Anterior cingulate cortex (tissue), 58 donors: Measurements from ENCODE around the gene ACTR6.
"Not testable (repeated sequence)": the region's sequence is repeated elsewhere in the genome, so short reads cannot be mapped to it uniquely, and the experiment has no call there.

Source experiments
- DNase-seq, 58 donors: peaks; one replicate each; lab custom pipeline; 2025; lab: John Stamatoyannopoulos, UW

ACTR6 gene

DNA sequence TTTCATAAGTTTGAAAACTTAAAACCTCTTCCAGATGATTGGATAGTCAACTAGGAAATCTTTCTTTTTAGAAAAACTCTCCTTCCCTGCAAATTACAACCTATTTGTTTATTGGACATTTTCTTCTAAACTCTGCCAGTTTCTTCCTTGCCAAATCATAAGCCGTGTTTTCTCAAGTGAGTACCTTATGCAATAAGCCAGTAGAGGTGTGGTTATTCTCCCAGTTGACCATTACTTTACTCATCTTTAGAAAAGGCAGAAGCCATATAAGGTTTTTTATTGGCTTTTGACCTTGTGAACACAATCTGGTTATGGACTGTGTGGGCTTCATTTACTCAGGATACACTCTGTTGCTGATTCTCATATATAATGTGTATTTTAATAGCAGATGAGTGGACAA lies 14.6 kb downstream of the ACTR6 start:
- DNase-seq: no peak

DNA sequence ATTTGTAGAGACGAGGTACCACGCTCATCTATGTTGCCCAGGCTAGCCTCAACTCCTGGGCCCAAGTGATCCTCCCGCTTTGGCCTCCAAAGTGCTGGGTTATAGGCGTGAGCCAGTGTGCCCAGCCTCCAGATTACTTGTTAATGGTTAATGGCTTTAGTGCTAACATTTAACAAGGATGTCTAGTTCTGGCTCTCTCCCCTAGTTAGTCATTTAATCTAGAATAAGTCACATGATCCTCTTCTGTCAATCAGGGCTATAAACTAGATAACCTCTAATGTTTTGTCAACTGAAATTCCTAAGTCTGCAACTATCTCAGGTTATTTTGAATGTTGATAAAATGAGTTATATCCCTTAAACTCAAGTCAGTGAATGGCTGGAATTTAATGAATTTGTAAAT lies 15.7 kb downstream of the ACTR6 start:
- DNase-seq: no peak

DNA sequence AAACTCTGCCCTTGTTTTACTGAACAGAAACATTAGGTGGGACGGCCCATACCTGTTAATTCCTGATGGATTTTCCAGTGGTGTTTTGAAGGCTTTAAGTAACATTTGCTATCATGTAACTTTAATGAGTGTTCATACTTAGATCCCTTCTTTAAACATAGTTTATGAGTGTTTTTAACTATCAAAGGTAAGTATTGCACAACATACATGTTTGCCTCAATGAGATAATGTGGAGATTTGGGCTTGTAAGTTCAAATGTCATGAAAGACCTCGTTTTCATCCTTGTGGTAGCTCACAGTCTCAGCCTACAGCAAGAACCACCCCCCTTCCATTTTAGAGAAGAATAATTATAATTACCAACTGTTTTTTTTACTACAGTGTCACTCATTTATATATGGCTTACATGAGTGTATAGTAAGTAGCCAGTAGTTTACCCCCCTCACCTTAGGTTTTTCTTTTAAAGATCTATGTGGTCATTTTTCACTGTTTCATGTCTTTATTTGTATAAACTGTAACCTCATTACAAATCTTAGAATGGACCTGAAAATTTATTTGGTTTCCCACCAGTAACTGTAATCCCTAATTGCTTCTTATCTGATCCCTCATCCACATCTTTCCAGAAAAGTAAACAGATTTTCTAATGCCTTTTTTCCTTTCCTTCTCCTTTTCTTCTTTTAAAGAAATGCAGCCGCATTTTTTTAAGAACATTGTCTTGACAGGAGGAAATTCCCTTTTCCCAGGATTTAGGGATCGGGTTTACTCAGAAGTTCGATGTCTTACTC lies 18.9 kb downstream of the ACTR6 start:
- DNase-seq: no peak

DNA sequence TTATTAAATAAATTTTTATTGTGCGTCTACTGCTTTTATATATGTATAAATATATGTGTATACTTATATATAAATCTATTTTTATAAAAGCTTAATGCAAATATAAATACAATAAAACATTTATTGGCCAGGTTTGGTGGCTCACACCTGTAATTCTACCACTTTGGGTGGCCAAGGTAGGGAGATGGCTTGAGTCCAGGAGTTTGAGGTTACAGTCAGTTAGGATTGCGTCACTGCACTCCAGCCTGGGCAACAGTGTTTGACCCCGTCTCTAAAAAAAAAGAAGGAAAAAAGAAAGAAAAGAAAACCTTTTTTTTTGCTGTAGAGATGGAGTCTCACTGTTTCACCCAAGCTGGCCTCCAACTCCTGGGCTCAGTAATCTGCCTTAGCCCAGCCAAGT lies 20.9 kb downstream of the ACTR6 start:
- no peak for DNase-seq

DNA sequence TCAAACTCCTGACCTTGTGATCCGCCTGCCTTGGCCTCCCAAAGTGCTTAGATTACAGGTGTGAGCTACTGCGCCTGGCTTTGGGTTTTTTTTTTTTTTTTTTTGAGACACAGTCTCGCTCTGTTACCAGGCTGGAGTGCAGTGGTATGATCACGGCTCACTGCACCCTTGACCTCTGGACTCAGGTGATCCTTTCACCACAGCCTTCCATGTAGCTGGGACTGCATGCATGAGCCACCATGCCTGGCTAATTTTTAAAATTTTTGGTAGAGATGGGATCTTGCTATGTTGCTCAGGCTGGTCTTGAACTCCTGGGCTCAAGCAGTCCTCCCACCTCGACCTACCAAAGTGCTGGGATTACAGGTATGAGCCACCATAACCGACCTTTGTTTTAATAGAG lies 21.6 kb downstream of the ACTR6 start:
- DNase-seq: not testable (repeated sequence)

DNA sequence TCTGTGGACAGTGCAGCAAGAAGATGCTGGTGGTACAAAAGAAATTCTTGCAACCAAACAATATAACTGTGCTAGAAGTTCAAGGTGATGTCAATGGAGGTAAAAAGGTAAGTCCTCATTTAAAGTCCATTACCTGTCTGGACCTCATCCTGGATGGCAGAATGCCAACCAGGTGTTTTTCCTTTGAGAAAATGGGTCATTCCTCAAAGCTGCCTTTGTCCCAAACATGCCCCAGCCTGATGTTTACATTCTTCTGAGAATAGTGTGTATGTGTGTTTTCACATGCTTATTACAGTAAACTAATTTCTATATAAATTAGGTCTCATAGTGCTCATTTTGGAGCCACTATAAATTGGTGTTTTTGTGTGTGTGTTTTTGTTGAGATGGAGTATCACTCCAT lies 24.9 kb downstream of the ACTR6 start:
- no peak for DNase-seq

DNA sequence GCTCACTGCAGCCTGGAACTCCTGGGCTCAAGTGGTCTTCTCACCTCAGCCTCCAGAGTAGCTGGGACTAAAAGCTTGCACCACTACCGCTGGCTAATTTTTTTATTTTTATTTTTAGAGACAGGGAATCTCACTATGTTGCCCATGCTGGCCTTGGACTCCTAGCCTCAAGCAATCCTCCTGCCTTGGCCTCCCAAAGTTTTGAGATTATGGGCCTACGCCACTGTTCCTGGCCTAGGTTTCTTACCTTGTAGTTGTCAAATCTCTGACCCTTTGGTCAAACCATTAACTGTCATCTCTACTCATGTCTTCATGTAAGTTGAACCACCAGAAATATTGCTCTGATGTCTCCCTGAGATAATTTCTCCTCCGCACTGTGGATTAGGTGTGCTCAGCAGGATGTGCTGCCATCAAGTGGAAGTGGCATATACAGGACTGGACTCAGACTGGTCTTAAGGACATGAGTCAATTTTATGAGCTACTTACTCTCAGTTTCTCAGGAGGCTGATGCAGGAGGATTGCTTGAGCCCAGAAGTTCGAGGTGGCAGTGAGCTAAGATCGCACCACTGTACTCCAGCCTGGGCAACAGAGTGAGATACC lies 28.5 kb downstream of the ACTR6 start:
- DNase-seq: no peak

DNA sequence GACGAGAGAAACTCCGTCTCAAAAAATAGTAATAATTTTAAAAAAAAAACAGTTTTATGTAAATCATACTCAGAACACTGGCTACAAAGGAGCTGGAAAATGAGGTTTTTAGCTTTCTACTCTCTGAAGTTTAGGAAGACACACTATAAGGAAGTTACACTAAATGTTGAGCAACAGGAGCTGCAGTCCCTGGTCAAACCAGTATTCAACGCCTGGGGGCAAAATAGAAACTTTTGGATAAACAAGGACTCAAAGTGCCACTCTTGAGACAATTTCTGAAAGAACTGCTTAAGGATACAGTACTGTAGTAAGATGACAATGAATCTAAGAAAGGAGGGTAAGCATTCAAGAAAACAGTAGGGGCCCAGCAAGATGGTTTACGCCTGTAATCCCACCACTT lies 29.3 kb downstream of the ACTR6 start:
- DNase-seq: no peak

DNA sequence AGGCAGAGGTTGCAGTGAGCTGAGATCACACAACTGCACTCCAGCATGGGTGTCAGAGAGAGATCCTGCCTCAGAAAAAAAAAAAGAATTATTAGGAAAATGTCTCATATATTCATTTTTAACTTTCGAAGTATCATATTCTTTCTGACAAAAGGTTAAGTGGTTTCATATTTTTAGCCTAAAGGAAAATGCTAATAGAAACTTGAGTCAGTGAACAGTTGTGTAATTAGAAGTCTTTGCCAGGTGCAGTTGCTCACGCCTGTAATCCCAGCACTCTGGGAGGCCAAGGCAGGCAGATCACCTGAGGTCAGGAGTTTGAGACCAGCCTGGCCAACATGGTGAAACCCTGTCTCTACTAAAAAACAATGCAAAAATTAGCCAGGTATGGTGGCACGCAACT lies 31.3 kb downstream of the ACTR6 start:
- not testable (repeated sequence) for DNase-seq

DNA sequence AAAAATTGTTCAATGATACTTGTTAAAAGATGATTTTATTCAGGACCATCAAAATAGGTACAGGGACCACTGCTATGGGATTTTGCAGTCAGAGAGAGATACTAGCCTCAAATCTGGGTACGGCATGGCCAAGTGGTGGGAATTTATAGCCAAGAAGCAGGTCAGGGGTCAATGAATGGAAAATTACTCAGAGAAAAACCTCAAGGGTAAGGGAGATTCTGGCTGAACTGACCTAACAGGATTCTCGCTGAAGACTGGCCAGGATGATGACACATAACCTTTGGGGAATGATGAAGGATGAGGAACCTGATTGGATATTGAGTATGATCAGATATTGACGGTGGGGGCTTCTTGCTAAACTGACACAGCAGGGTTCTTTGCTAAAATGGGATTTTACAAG lies 33.6 kb downstream of the ACTR6 start:
- no peak for DNase-seq

DNA sequence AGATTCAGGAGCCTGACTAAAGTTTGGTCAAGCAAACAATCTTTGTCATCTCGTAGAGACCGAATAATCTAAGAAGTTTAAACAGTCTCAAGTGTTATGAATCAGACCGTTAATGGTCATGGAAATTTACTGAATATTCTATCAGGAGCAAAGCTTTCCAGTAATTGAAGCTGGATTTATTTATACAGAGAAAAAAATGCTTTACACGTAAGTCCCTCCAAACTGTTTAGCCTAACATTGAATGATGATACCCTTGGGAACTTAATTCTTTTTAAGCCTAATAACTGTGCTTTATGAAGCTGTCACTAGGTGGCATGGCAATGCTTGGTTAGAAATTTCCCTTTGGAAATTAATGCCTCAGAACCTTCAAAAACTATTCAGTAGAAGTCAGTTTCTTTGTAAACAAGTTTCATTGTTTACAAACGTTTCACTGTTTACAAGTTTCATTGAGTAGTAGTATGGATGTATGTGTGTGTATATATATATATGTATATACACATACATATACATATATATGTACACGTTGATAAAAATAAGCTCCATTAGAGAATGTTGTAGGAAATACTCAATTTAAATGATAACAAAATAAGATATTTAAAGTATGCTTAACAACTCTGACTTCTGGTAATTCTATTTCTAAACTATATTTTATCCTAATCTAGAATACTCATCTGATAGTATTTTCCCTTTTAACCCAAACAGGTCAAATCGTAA lies 34.1 kb downstream of the ACTR6 start:
- DNase-seq: peak in 1 of 58 donors; percentile 19

DNA sequence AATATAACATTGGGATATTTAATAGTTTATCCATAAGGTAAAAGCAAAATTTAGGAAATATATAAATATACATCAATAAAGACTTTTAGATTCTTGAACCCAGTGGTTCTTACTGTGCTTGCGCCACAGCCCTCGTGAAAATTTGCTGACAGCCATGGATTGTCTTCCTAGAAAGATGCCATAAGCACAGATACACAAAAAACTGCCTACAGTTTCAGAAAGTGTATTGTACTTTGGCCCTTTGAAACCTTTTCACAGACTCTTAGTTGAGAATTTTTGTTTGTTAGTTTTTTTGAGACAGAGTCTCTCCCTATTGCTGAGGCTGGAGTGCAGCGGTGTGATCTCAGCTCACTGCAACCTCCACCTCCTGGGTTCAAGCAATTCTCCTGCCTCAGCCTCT lies 38.2 kb downstream of the ACTR6 start:
- no peak for DNase-seq

DNA sequence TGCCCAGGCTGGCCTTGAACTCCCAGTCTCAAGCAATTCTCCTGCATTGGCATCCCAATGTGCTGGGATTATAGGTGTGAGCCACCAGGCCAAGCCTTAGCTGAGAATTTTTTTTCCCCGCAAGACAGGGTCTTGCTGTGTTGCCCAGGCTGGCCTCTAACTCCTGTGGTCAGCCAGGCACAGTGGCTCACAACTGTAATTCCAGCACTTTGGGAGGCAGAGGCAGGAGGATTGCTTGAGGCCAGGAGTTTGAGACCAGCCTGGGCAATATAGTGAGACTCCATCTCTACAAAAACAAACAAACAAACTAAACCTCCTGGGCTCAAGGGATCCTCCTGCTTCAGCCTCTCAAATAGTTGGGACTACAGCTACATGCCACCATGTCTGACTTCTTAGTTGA lies 39.0 kb downstream of the ACTR6 start:
- no peak for DNase-seq

DNA sequence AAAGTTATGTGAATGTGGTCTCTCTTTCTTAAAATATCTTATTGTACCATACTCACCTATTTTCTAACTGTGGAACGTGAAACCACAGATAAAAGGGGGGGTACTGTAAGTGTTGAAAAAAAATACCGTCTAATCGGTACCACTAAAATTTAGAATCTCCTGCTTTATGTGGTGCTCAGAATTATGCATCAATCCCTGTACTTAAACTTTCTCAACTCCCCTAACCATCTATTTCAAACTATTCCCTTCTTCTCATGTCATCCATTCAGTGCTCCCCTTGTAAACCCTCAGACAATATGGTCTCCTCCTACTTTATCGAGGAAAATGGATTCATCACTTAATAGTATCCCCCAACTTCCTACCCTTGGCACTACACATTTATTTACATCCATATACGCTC lies 42.5 kb downstream of the ACTR6 start:
- no peak for DNase-seq

DNA sequence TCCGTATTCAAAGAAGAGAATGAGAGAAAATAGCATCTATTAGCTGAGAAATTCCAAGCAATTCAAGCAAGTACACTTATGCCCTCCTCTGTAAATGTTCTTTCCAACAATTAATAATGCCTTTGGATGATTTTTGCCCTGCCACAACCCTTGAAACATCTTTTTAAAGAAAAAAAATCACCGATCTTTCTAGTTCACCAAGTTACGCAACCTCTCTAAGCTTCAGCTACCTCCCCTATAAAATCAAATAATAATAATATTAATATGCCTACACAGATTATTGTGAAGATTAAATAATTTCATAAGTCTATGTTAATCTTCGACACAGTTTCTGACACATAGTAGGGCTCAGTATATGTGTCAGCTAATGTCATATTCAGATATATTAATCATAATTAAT lies 47.1 kb downstream of the ACTR6 start:
- no peak for DNase-seq

DNA sequence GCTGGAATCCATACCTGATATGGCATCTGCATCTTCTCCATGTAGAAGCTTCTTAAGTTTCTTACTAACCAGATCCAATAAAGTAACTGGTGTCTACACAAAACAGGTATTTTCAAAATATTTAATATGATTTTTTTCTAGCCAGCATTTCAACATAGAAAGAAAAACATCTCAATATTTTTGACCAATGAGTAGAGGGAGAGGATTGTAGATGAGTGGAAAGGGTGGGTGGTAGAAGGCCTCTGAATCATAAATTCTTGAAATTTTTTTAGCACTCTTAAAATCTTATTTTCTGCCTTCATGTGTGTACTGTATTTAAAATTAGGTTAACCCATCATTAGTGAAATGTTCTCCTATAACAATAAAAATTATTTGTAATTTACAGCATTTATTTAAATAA lies 48.3 kb downstream of the ACTR6 start:
- DNase-seq: no peak

DNA sequence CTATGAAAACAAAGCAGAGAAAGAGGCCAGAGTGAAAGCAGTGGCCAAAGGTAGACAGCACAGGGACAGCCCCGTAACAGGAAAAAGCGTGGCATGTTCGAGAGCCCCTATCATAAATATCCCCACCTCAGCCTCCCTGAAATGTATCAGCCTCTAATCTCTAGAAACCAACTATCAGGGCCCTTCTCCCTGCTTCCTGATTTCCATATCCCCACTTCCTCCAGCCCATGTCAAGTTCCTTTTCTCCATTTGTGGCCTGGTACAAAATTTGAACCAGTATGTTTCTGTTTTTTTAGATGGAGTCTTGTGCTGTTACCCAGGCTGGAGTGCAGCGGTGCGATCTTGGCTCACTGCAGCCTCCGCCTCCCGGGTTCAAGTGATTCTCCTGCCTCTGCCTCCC lies 49.3 kb downstream of the ACTR6 start:
- DNase-seq: no peak

DNA sequence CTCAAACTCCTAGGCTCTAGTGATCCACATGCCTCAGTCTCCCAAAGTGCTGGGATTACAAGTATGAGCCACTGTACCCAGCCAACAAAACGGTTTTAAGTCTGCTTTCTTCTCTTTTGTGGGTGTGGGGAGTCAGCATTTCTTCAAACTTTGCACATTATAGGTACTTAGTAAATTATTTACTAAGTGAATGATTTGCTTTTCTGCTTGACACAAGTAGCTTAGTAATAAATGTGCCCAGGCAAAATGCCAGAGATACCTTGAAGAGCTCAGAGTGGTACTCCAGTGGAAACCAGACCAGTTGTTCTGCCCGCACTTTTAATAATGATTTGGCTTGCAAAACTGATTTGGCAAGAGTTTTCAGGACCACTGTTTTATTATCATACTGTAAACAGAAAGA lies 51.3 kb downstream of the ACTR6 start:
- DNase-seq: no peak

DNA sequence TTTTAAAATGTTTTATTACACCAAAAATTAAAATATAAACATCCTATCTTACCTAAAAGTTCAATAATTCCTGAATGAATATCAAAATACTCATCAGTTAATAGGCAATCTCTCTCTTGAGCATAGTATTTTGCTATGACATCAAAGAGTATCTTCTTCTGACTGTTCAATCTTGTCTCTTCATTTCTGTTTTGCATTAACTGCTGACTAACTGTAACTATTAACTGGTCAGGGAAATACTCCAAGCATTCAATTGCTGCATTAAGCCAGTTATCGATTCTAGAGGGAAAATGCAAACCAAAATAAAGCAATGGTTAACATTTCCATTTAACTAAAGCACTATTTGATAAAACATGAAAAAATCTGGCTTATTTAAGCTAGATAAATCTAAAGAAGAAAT lies 52.8 kb downstream of the ACTR6 start:
- DNase-seq: no peak

DNA sequence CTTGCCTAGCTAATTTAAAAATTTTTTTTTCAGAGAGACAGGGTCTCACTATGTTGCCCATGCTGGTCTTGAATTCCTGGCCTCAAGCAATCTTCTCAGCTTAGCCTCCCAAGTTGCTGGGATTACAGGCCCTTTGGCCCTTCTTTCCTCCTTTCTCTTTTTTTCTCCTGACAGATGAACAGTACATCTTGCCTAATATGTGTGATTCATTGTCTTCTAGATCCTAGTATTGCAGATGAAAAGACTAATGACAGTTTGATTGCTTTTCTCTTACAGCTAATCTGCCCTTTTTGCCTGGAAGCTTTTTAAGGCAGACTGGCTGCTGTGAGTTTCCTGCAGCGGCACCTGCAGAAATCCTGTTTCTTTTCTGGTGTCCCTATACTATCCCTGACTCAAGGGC lies 54.3 kb downstream of the ACTR6 start:
- no peak for DNase-seq

DNA sequence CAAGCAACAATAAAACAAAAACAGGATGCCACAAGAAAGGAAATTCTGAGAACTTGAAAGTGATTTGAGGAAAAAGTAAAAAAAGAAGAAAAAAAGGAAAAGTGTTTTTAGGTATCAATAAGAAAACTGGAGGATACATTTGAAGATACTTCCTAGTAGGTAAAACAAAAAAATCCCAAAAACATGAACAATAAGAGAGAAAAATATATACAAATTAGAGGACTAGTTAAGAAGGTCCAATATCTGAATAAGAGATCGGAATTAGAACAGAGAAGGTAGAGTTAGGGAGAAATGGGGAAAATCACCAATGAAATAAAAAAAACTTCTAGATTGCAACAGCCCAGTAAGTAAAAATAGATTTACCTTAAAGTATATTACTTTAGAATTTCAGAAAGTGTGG lies 57.5 kb downstream of the ACTR6 start:
- no peak for DNase-seq

DNA sequence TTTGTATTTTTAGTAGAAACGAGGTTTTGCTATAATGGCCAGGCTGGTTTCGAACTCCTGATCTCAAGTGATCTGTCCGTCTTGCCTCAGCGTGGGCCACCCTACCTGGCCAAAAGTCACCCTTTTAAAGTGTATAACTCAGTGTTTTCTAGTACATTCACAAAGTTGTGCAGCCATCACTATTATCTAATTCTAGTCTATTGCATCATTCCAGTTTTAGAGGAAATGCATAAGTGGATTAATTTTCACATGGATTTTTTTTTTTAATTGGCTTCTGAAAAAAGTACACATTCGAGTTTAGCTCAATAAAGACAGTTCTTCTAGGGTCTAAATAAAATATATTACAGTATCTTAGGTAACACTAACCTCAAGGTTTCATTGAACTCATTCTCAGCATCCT lies 62.5 kb downstream of the ACTR6 start:
- no peak for DNase-seq
